Retinal pigment epithelial cell (primary cell): ENCODE results near the gene ADGRL3.

ENCODE experiments used
- DNase-seq: peaks from one replicate; pipeline ENCODE4 v3.0.0-alpha.2; 2010; ENCODE audit warnings: low read depth
- H3K4me3 ChIP-seq: 2 replicates; pipeline ENCODE4 v1.5.1; 2011; ENCODE audit warnings: mild to moderate bottlenecking, low read length, control low read depth, moderate library complexity
- TF ChIP-seq, protein P1 (sequence below): conservative IDR thresholded peaks from 2 replicates; pipeline ENCODE4 v1.5.1; 2011; ENCODE audit warnings: low read depth, low read length, control low read depth, inconsistent platforms

The ADGRL3 gene

GRCh38 chr4:61799794-61800193 lies 599.7 kb downstream of the ADGRL3 start:
- H3K4me3 ChIP-seq, result no peak overlapping the region
- DNase-seq, result no peak
- TF ChIP-seq, protein P1, sequence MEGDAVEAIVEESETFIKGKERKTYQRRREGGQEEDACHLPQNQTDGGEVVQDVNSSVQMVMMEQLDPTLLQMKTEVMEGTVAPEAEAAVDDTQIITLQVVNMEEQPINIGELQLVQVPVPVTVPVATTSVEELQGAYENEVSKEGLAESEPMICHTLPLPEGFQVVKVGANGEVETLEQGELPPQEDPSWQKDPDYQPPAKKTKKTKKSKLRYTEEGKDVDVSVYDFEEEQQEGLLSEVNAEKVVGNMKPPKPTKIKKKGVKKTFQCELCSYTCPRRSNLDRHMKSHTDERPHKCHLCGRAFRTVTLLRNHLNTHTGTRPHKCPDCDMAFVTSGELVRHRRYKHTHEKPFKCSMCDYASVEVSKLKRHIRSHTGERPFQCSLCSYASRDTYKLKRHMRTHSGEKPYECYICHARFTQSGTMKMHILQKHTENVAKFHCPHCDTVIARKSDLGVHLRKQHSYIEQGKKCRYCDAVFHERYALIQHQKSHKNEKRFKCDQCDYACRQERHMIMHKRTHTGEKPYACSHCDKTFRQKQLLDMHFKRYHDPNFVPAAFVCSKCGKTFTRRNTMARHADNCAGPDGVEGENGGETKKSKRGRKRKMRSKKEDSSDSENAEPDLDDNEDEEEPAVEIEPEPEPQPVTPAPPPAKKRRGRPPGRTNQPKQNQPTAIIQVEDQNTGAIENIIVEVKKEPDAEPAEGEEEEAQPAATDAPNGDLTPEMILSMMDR, result no peak

DNA sequence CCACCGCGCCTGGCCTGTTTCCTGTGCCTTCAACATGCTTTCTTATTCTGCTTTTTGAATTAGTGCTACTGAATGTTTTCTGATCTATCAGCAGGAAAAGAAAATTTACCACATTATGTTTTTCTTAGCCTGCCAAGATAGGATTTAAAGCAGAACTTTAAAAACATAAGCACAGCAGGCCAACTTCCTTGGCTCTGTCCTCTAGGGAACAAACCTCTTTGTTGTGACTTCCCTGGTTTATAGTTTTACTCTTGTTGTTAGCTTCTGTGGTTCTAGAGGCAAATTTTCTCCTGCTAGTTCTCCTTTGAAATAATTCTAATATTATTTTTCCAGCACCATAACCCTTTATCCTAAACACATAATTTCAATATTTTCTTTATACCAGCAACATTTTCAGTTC lies 605.1 kb downstream of the ADGRL3 start:
- H3K4me3 ChIP-seq, result no peak overlapping the region
- TF ChIP-seq, protein P1, result no peak
- no peak for DNase-seq

- TF ChIP-seq, protein P1, result no peak
- no peak overlapping the region for H3K4me3 ChIP-seq
- no peak for DNase-seq
Measured at GRCh38 chr4:61805979-61806378, 605.9 kb downstream of the ADGRL3 start.

- no peak for DNase-seq
- TF ChIP-seq, protein P1, result no peak
- H3K4me3 ChIP-seq, result no peak overlapping the region
Measured at GRCh38 chr4:61812171-61812570, 612.0 kb downstream of the ADGRL3 start.

GRCh38 chr4:61817071-61817470 lies 616.9 kb downstream of the ADGRL3 start:
- TF ChIP-seq, protein P1, result no peak
- no peak for DNase-seq
- no peak overlapping the region for H3K4me3 ChIP-seq

DNA sequence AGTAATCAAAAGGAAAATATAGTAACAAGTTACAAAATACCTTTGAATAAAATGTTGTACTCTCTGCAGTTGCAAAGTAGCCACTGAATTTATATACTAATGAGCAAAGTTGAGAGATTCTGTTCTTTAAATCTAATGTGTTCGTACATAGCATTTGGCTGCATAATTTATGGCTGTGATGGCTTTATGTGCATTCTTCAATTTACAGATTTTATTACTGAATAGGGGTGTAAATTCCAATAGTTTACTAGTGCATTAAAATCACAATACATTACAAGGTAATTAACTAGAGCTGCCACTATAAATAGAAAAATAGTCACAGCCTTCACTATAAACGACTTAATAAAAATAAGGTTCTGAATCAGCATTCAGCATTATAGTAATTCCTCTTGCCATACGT lies 620.0 kb downstream of the ADGRL3 start:
- no peak for DNase-seq
- TF ChIP-seq, protein P1, result no peak
- no peak overlapping the region for H3K4me3 ChIP-seq

GRCh38 chr4:61824454-61824853 lies 624.3 kb downstream of the ADGRL3 start:
- no peak overlapping the region for H3K4me3 ChIP-seq
- DNase-seq, result no peak
- TF ChIP-seq, protein P1, result no peak
